HepG2 (cell line): ENCODE data around the gene SAYSD1. TPM values are rescaled to one million over a fixed set of nuclear protein-coding genes. Genes with fewer than 3 reads are reported as not detected.

Experiments
- ATAC-seq: fragments of 200-7000 bp; cut with Tn5 transposase; 3 replicates; pipeline ENCODE4 v1.9.1; 2020; ENCODE audit warnings: mild to moderate bottlenecking, moderate library complexity
- BruUV-seq: library from RNA; stranded (reverse); fragments of 400-500 nt; replicated peaks from 2 replicates; lab custom pipeline; 2021; lab: Mats Ljungman, UMichigan
- CTCF ChIA-PET: fragments of 300-600 bp; formaldehyde crosslinking; extraction: SDS; loops from one replicate; lab custom pipeline; 2021; ENCODE audit warnings: low total read pairs, inconsistent platforms, low intra/inter-chr PET ratio; lab: Yijun Ruan, JAX
- POLR2A ChIA-PET: fragments of 350-600 bp; sonication (Branson Sonifier 250); formaldehyde crosslinking; loops from one replicate; lab custom pipeline; 2020; ENCODE audit warnings: antibody characterized with exemption, inconsistent platforms; lab: Yijun Ruan, JAX
- DNase-seq: peaks from one replicate; pipeline ENCODE4 v3.0.0-alpha.2; 2015; ENCODE audit warnings: low spot score
- FAIRE-seq: peaks from 3 replicates; lab custom pipeline; 2011; peaks lifted over from hg19 to GRCh38; lab: Jason Lieb, UNC
- H2AFZ ChIP-seq: one replicate; pipeline ENCODE4 v1.6.1; 2011; ENCODE audit warnings: low read length, inconsistent platforms
- H3K27ac ChIP-seq: fragments of 300-600 bp; 3 replicates; pipeline ENCODE4 v1.8.0; 2011; ENCODE audit warnings: mixed run types, mild to moderate bottlenecking, mixed read lengths, low read length, inconsistent platforms; ENCODE audit not compliant: insufficient read depth; ENCODE audit errors: extremely low read length
- H3K27me3 ChIP-seq, 2 experiments: fragments of 200-600 bp in 1 of 2; 2 replicates in 1 of 2; 3 replicates in 1 of 2; pipeline versions ENCODE4 v1.6.0 to v1.8.0; 2011; ENCODE audit warnings: low read length in 2 of 2, mild to moderate bottlenecking in 2 of 2, moderate library complexity in 2 of 2, inconsistent platforms in 1 of 2; ENCODE audit not compliant: insufficient read depth in 2 of 2, control insufficient read depth in 1 of 2
- H3K36me3 ChIP-seq, 2 experiments: fragments of 200-600 bp in 1 of 2; replicated peaks in 1 of 2; 2 replicates in 1 of 2; 3 replicates in 1 of 2; pipeline versions ENCODE4 v1.5.1 to v1.8.0; 2011; ENCODE audit warnings: low read length in 2 of 2, inconsistent platforms in 1 of 2; ENCODE audit not compliant: insufficient read depth in 2 of 2, control insufficient read depth in 1 of 2
- H3K4me1 ChIP-seq: 2 replicates; pipeline ENCODE4 v1.5.1; 2012; ENCODE audit warnings: low read length, inconsistent platforms; ENCODE audit not compliant: insufficient read depth
- H3K4me2 ChIP-seq: 2 replicates; pipeline ENCODE4 v1.6.0; 2011; ENCODE audit warnings: low read depth, low read length, inconsistent platforms
- H3K4me3 ChIP-seq, 3 experiments: fragments of 200-600 bp in 1 of 3; sonication (generic), shearing (Covaris generic) in 1 of 3; replicated peaks in 1 of 3; 2 replicates each; pipeline ENCODE4 v1.5.1; 2011 to 2016; ENCODE audit warnings: low read length in 3 of 3, inconsistent platforms in 2 of 3, low read depth in 2 of 3, mild to moderate bottlenecking in 2 of 3, control low read depth in 1 of 3, mixed read lengths in 1 of 3; ENCODE audit not compliant: insufficient read depth in 1 of 3
- H3K79me2 ChIP-seq: one replicate; pipeline ENCODE4 v1.6.1; 2011; ENCODE audit warnings: low read length, inconsistent platforms; ENCODE audit not compliant: insufficient read depth
- H3K9ac ChIP-seq: 2 replicates; pipeline ENCODE4 v1.6.0; 2011; ENCODE audit warnings: mild to moderate bottlenecking, low read depth, low read length, inconsistent platforms; ENCODE audit not compliant: insufficient read depth
- H3K9me3 ChIP-seq: 2 replicates; pipeline ENCODE4 v1.5.1; 2012; ENCODE audit warnings: mild to moderate bottlenecking, low read length
- H4K20me1 ChIP-seq: 2 replicates; pipeline ENCODE4 v1.6.0; 2011; ENCODE audit warnings: inconsistent platforms, mild to moderate bottlenecking, low read length, moderate library complexity; ENCODE audit not compliant: insufficient read depth
- EEA1 ChIP-seq: sonication (generic); formaldehyde crosslinking; IDR thresholded peaks from 2 replicates; pipeline ENCODE4 v1.5.1; 2020; ENCODE audit warnings: mild to moderate bottlenecking, missing genetic modification reagents, borderline replicate concordance
- HDAC1 ChIP-seq: sonication (generic); formaldehyde crosslinking; IDR thresholded peaks from 2 replicates; pipeline ENCODE4 v1.5.1; 2020; ENCODE audit warnings: mild to moderate bottlenecking, missing genetic modification reagents
- MAFK ChIP-seq, 2 experiments: IDR thresholded peaks in 1 of 2; conservative IDR thresholded peaks in 1 of 2; 2 replicates each; pipeline ENCODE4 v1.6.1; 2011; ENCODE audit warnings: improper control_type of control experiment in 2 of 2, low read length in 2 of 2
- NPAS2 ChIP-seq: sonication (generic); formaldehyde crosslinking; IDR thresholded peaks from 2 replicates; pipeline ENCODE4 v1.8.0; 2022; ENCODE audit warnings: mild to moderate bottlenecking, missing genetic modification reagents, borderline replicate concordance
- SMARCE1 ChIP-seq: fragments of 450-650 bp; IDR thresholded peaks from 2 replicates; pipeline ENCODE4 v1.6.1; 2017; ENCODE audit warnings: borderline replicate concordance
- ZFP82 ChIP-seq: sonication (generic); formaldehyde crosslinking; IDR thresholded peaks from 2 replicates; pipeline ENCODE4 v1.5.1; 2020; ENCODE audit warnings: mild to moderate bottlenecking, missing genetic modification reagents, borderline replicate concordance
- ZNF24 ChIP-seq: fragments of 450-650 bp; IDR thresholded peaks from 2 replicates; pipeline ENCODE4 v1.6.1; 2017; ENCODE audit warnings: antibody characterized with exemption, mild to moderate bottlenecking
- ZNF326 ChIP-seq: sonication (generic); formaldehyde crosslinking; IDR thresholded peaks from 2 replicates; pipeline ENCODE4 v1.4.0; 2020; ENCODE audit warnings: missing genetic modification reagents, borderline replicate concordance
- WGBS: methylation state at CpG from one replicate; pipeline ENCODE4 v1.1.6; 2017; ENCODE audit warnings: low lambda C conversion rate; 5-methylcytosine and 5-hydroxymethylcytosine counted together
- in situ Hi-C: cut with HindIII; loops from 2 replicates; pipeline ENCODE4 v1.10.0; 2017; ENCODE audit warnings: low pct_unique_long_range_greater_than_20kb; ENCODE audit not compliant: extremely low pct_ligation_motif_present
- intact Hi-C: fragments of 100-400 bp; cut with micrococcal nuclease; formaldehyde crosslinking; loops from one replicate; pipeline ENCODE4 v1.10.0; 2022; ENCODE audit not compliant: unreplicated experiment
- polyA plus RNA-seq, 8 experiments: library from polyadenylated mRNA; depleted of rRNA in 3 of 8; stranded (reverse) in 7 of 8; unstranded in 1 of 8; fragments of >200 nt; fragmentation: Illumina TruSeq in 4 of 8; extraction: Trizol in 4 of 8; gene quantifications; 2 replicates each; pipeline versions ENCODE4 v1.2.1 to v1.2.3, GENCODE V29; 2011 to 2016; ENCODE audit warnings: low read depth in 4 of 8, missing spikeins in 1 of 8, mixed read lengths in 1 of 8; ENCODE audit not compliant: insufficient read depth in 1 of 8
- total RNA-seq, 5 experiments: library from RNA; depleted of rRNA; stranded (reverse); fragments of >200 nt; fragmentation: Illumina TruSeq; extraction: Trizol; gene quantifications; 2 replicates each; pipeline ENCODE4 v1.2.3, GENCODE V29; 2016; ENCODE audit warnings: low read depth in 1 of 5
- TF ChIP-seq, protein P1 (sequence below): fragments of 450-650 bp; IDR thresholded peaks from 2 replicates; pipeline ENCODE4 v1.6.1; 2017; ENCODE audit warnings: mild to moderate bottlenecking

The SAYSD1 gene
- total and polyA plus RNA-seq, 2 of the 13 experiments (the other 11 are each of a cell fraction or from before 2014, with no cell fraction given) = 10.1 to 16.0 TPM

- TF ChIP-seq MAFK (conservative IDR thresholded peaks at IDR 0.05 in 1 of 2, IDR thresholded peaks at IDR 0.05 in 1 of 2; ENCODE audit: low read length in 2 of 2) = peak; percentile 39 to 40; a peak in 3 of 4 replicates
- TF ChIP-seq, all 625 proteins: peak for 2
These were observed 39.0 kb downstream of the SAYSD1 start (continued) for GRCh38 chr6:39075807-39076622.

GRCh38 chr6:39075010-39075686 is 39.8 kb downstream of the SAYSD1 start:
- WGBS = 0% methylated on average over 11 of the region's 12 CpGs
- no peak for ATAC-seq
- Histone ChIP-seq H3K36me3 (no peaks in the 10 kb centered on the region), H3K4me3 (no peak overlapping the region), H2AFZ (no peak overlapping the region), H4K20me1 (no peaks in the 10 kb centered on the region), H3K9me3 (no peaks in the 10 kb centered on the region), H3K9ac (no peak overlapping the region), H3K27me3 (peaks cover 8 to 9% of the 10 kb centered on the region in 2 experiments; a peak in 4 of 5 replicates), H3K4me2 (no peak overlapping the region), H3K27ac (no peak overlapping the region), H3K79me2 (no peaks in the 10 kb centered on the region), H3K4me1 (no peaks in the 10 kb centered on the region)
- in situ Hi-C loops (no loop called here), intact Hi-C loops (no loop called here)
- POLR2A ChIA-PET = no interaction called here
- FAIRE-seq = no peak
- TF ChIP-seq ZNF326 (CRISPR knock-in tag) (no peak), EEA1 (CRISPR knock-in tag) (no peak), ZNF24 (no peak), ZFP82 (CRISPR knock-in tag) (no peak), SMARCE1 (no peak), HDAC1 (CRISPR knock-in tag) (no peak), NPAS2 (no peak)
- TF ChIP-seq, protein P1, sequence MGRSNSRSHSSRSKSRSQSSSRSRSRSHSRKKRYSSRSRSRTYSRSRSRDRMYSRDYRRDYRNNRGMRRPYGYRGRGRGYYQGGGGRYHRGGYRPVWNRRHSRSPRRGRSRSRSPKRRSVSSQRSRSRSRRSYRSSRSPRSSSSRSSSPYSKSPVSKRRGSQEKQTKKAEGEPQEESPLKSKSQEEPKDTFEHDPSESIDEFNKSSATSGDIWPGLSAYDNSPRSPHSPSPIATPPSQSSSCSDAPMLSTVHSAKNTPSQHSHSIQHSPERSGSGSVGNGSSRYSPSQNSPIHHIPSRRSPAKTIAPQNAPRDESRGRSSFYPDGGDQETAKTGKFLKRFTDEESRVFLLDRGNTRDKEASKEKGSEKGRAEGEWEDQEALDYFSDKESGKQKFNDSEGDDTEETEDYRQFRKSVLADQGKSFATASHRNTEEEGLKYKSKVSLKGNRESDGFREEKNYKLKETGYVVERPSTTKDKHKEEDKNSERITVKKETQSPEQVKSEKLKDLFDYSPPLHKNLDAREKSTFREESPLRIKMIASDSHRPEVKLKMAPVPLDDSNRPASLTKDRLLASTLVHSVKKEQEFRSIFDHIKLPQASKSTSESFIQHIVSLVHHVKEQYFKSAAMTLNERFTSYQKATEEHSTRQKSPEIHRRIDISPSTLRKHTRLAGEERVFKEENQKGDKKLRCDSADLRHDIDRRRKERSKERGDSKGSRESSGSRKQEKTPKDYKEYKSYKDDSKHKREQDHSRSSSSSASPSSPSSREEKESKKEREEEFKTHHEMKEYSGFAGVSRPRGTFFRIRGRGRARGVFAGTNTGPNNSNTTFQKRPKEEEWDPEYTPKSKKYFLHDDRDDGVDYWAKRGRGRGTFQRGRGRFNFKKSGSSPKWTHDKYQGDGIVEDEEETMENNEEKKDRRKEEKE = no peak
- no peak for DNase-seq
- BruUV-seq = no TSS peak
- CTCF ChIA-PET = no interaction called here
